Thoracic aorta (tissue), 2 donors: ENCODE data around the gene RXRB. TPM values are rescaled to one million over a fixed set of nuclear protein-coding genes. Genes with fewer than 3 reads are reported as not detected.
"Not testable (repeated sequence)": the region's sequence is repeated elsewhere in the genome, so short reads cannot be mapped to it uniquely, and the experiment has no call there.

ENCODE experiments used
- ATAC-seq: fragments of 150-250 bp; one replicate; pipeline ENCODE4 v1.8.0; 2017; ENCODE audit warnings: low read depth; ENCODE audit not compliant: insufficient number of reproducible peaks, low FRiP score
- DNase-seq: peaks from one replicate; pipeline ENCODE4 v3.0.0-alpha.2; 2020; ENCODE audit warnings: low spot score
- H3K27ac ChIP-seq, 2 donors: fragments of 200-600 bp; sonication (generic); 1 replicate in 1 of 2; 2 replicates in 1 of 2; pipeline ENCODE4 v1.5.1; 2016; ENCODE audit warnings: mild to moderate bottlenecking in 2 of 2, moderate library complexity in 2 of 2
- H3K27me3 ChIP-seq: fragments of 200-600 bp; sonication (generic); replicated peaks from 2 replicates; pipeline ENCODE4 v1.6.0; 2016; ENCODE audit warnings: mild to moderate bottlenecking; ENCODE audit not compliant: insufficient read depth
- H3K36me3 ChIP-seq: fragments of 200-600 bp; sonication (generic); one replicate; pipeline ENCODE4 v1.5.1; 2016
- H3K4me1 ChIP-seq, 2 donors: fragments of 200-600 bp; sonication (generic); 1 replicate in 1 of 2; 2 replicates in 1 of 2; pipeline versions ENCODE4 v1.5.1 to v1.6.0; 2016; ENCODE audit warnings: low read depth in 2 of 2, mild to moderate bottlenecking in 1 of 2; ENCODE audit not compliant: control insufficient read depth in 1 of 2
- H3K4me3 ChIP-seq: fragments of 200-600 bp; sonication (generic); 2 replicates; pipeline ENCODE4 v1.5.1; 2016; ENCODE audit warnings: mild to moderate bottlenecking
- H3K9me3 ChIP-seq: fragments of 200-600 bp; sonication (generic); 2 replicates; pipeline ENCODE4 v1.5.1; 2016
- CTCF ChIP-seq: fragments of 200-600 bp; sonication (generic); IDR thresholded peaks from one replicate; pipeline ENCODE4 v1.5.1; 2019; ENCODE audit warnings: antibody characterized with exemption
- total RNA-seq, 2 donors: library from RNA; depleted of rRNA; stranded (reverse); fragments of >200 nt; gene quantifications; one replicate each; pipeline versions ENCODE4 v1.1.0 to v1.2.3, GENCODE V29; 2016

The RXRB gene
- total RNA-seq, 2 donors from 2014 or later: 38.7 to 47.2 TPM

GRCh38 chr6:33236328-33236727 lies 35.9 kb upstream of the RXRB start:
- Histone ChIP-seq H3K9me3 (no peaks in the 10 kb centered on the region), H3K4me3 (no peak overlapping the region), H3K36me3 (no peaks in the 10 kb centered on the region), H3K27ac (no peak overlapping the region), H3K4me1 (no peaks in the 10 kb centered on the region), H3K27me3 (no peaks in the 10 kb centered on the region)
- ATAC-seq (no peak), DNase-seq (no peak)
- no peak for TF ChIP-seq CTCF

GRCh38 chr6:33235221-33235634 lies 34.8 kb upstream of the RXRB start:
- H3K36me3 ChIP-seq: no peaks in the 10 kb centered on the region
- DNase-seq: no peak

GRCh38 chr6:33226503-33227120 lies 26.1 kb upstream of the RXRB start:
- not testable (repeated sequence) for ATAC-seq, H3K9me3 ChIP-seq, H3K4me1 ChIP-seq, H3K27ac ChIP-seq, H3K27me3 ChIP-seq, DNase-seq, H3K36me3 ChIP-seq, H3K4me3 ChIP-seq

More at GRCh38 chr6:33235221-33235634, 34.8 kb upstream of the RXRB start:
- Histone ChIP-seq H3K4me1 (no peaks in the 10 kb centered on the region), H3K27ac (no peak overlapping the region), H3K27me3 (no peaks in the 10 kb centered on the region), H3K9me3 (no peaks in the 10 kb centered on the region), H3K4me3 (no peak overlapping the region)
- no peak for ATAC-seq
- TF ChIP-seq CTCF: no peak

- H3K27me3 ChIP-seq: peaks cover 2% of the 10 kb centered on the region
- no peak for ATAC-seq
- no peak overlapping the region for H3K27ac ChIP-seq
- peaks cover 2 to 13% of the 10 kb centered on the region in 2 donors for H3K4me1 ChIP-seq
- DNase-seq: no peak
- no peaks in the 10 kb centered on the region for H3K9me3 ChIP-seq
- TF ChIP-seq CTCF: no peak
- no peaks in the 10 kb centered on the region for H3K36me3 ChIP-seq
- no peak overlapping the region for H3K4me3 ChIP-seq
These were observed 17.2 kb upstream of the RXRB start for GRCh38 chr6:33217681-33218080.

- H3K4me1 ChIP-seq: peaks cover 4 to 18% of the 10 kb centered on the region in 2 donors
- no peak overlapping the region for H3K27ac ChIP-seq
- H3K4me3 ChIP-seq: no peak overlapping the region
- H3K36me3 ChIP-seq: no peaks in the 10 kb centered on the region
- ATAC-seq (no peak), DNase-seq (no peak)
- H3K9me3 ChIP-seq: no peaks in the 10 kb centered on the region
- no peaks in the 10 kb centered on the region for H3K27me3 ChIP-seq
- TF ChIP-seq CTCF: no peak
These were observed 16.8 kb upstream of the RXRB start for GRCh38 chr6:33217246-33217645.

- ATAC-seq (no peak), DNase-seq (no peak)
- no peaks in the 10 kb centered on the region for H3K27me3 ChIP-seq
- H3K4me1 ChIP-seq: peaks cover 4 to 19% of the 10 kb centered on the region in 2 donors
- no peaks in the 10 kb centered on the region for H3K36me3 ChIP-seq
- H3K9me3 ChIP-seq: no peaks in the 10 kb centered on the region
- no peak for TF ChIP-seq CTCF
- no peak overlapping the region for H3K27ac ChIP-seq
- H3K4me3 ChIP-seq: no peak overlapping the region
These were observed 15.7 kb upstream of the RXRB start for GRCh38 chr6:33216117-33216649.
